Stimulated activated CD4-positive, alpha-beta T cell treated with anti-CD3 and anti-CD28 coated beads, Interleukin-12 subunit alpha, Interleukin-12 subunit beta, amount 100 ng/mL, for 4 hours (primary cell): Measurements from ENCODE around the gene MAGEF1.
"Not testable (repeated sequence)": the region's sequence is repeated elsewhere in the genome, so short reads cannot be mapped to it uniquely, and the experiment has no call there.

Experiments used
- DNase-seq: peaks from one replicate; pipeline ENCODE4 v3.0.0-alpha.2; 2020

Gene MAGEF1

DNA sequence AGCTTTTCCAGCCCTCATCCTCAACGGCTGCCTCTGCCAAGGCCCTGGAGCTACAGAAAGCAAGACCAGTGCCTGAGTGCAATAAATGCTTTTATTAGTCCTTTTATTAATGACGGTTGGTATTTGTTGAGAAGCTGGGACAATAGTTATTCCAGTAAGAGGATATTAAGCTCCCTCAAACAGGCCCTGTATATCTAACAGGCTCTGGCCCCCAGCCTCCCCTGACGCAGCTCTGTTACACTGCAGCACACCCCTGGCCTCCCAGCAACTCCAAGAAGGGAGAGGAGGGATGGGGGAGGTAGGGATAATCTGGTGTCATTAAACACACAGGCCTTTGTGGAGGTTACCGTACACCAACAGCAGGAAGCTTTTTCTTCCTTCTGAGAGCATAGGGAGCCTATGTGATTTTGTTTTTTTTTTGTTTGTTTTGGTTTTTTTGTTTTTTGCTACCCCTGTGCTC, 30.8 kb upstream of the MAGEF1 start:
- no peak for DNase-seq

DNA sequence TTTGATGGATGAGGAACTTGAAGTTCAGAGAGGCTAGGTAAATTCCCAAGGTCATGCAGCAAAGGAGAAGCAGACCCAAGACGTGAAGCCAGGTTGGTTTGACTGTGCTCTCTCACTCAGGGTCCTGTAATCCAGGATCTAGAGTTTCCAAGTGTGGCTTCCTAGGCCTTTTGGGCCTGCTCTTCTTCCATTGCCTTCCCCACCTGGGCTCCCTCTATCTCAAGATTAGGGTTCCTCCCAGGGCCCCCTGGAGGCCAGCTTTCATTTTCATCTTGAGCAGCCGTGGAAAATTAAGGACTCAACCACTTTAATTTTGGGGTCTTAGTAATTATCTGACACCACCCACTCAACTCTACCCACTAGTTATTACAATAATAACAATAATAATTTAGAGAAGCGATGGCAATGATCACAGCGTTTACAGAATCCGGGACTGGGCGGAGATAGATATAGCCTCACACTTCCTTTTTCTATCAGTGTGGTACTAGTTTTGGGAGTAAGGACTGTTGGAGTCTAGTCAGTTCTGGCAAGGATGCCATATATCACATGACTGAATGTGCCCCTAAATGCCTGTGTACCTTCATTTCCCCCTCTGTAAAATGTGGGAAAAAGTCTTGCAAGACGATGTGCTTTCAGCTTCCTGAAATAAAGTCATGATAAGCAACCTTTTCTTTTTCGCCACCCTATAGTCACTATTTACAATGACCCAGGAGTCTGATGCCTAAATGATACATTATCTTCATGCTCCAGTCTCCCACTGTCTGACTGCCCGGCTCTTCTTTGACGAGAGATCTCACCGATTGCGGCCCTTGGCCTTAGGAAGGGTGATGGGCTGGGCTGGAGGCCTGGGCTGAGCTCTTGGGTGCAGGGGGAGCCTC, 30.2 kb upstream of the MAGEF1 start:
- DNase-seq: no peak

DNA sequence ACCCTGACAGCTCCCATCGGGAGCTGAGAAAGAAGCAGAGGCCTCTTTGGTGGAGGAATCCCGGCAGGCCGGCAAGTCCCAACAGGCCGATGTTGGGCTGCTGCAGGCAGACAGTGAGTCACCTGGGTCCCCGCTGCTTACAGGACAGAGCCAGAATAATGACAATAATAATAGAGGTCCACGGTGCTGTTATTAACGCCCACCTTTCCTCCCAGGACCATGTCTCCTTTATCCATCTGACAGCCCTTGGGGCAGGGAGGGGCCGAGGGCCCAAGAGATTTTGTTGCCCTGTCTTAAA, 29.3 kb upstream of the MAGEF1 start:
- no peak for DNase-seq

DNA sequence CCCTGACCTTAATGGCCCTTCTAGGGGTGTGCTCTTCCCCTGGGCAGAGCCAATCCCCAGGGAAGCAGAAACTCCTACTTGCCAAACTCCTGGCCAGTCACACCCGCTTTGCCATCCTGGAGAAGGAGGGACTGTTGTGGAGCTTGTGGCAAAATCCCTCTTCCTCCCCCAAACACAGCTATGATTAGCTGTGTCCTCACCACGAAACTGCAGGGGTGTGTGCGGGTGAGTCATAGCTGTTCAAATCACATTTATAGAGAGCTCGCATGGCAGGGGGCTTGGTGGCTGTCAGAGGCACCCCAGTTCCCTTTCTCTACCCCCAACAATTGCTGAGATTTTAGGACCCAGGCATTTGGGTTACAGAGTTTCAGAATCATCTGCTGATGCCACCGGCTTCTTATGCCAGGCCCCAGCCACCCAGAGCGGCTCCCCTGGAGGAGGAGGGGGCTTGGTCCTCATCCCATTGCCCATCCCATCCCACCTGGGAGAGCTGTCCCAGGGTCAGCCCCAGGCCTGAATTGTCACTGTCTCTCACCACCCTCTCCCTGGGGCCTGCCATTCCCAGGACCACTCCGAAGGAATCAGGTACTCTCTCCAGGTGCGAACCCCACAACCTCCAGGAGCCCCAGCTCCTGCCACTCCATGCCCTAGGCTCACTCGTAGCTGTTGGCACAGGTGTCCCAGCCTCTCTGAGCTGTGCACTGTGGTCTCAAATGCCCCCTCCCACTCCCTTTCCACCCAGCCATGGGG, 28.8 kb upstream of the MAGEF1 start:
- no peak for DNase-seq

DNA sequence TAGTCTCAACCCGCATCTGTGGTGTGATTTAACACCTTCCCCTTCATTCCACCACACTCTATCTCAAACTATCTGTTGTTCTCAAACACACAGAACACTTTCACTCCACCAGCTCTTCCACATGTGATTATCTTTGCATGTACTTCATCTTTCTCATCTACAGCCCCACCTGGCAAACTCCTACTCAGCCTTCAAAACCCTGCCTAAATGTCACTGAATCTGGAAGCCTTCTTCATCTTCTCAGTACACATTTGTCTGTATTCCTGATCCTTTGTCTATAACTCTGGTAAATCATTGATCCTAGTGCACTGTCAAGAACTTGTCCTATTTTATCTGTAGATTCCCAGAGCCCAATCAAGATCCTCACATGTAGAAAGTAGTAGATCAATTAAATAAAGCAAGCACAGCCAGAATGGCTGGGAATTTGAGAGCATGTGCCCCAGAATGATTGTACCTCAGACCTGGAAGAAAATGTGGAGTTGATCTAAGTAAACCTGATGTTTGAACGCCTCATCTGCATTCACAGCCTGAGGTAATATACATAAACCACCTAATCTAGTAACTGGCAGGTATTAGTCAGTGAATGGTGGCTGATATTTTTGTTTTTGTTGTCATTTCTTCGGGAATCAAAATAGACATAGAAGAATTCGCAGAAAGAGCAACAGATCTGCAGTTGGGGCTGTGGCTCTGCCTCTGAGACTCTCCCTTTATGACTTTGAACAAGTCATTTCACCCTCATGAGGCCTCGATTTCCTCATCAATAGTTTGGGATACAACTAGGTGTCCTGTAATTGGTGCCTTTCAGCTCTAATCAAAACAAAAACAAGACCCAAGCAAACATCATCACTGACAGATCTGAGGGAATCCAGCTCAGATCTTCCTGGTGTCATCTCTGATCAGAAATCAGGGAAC, 28.0 kb upstream of the MAGEF1 start:
- no peak for DNase-seq

DNA sequence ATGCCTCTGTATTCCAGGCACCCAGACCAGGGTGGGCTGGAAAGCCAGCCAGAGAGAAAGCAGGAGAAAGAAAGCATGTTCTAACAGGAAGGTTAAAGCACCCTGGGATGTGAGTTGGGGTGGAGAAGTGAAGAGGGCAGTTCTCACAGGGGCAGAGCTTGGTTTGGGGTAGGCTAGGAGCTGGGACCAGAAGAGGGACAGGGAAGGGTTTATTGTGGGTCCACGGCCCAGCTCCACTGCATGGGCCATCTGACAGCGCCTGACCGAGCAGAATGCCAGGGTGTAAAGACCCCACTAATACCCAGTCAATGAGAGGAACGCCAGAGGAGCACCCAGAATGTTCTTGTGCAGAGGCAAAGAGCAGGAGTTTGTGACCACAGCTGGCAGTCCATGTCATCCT, 27.1 kb upstream of the MAGEF1 start:
- DNase-seq: no peak

DNA sequence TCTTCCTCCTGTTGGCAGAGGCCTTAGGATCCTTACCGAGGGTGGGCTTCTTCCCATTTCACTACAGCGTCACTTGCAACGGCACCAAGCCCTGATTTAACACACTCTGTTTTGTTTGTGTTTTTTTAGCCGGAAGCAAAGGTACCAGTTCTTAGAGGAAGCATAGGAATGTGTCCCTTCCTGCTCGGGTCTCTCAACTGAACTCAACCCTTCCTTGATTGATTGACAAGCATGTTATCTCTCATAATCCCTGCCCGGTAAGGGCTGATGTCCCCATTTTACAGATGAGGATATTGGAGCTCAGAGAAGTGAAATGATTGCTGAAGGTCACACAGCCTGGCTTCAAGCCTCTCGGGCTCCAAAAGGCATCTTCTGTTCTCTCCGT, 26.6 kb upstream of the MAGEF1 start:
- no peak for DNase-seq

DNA sequence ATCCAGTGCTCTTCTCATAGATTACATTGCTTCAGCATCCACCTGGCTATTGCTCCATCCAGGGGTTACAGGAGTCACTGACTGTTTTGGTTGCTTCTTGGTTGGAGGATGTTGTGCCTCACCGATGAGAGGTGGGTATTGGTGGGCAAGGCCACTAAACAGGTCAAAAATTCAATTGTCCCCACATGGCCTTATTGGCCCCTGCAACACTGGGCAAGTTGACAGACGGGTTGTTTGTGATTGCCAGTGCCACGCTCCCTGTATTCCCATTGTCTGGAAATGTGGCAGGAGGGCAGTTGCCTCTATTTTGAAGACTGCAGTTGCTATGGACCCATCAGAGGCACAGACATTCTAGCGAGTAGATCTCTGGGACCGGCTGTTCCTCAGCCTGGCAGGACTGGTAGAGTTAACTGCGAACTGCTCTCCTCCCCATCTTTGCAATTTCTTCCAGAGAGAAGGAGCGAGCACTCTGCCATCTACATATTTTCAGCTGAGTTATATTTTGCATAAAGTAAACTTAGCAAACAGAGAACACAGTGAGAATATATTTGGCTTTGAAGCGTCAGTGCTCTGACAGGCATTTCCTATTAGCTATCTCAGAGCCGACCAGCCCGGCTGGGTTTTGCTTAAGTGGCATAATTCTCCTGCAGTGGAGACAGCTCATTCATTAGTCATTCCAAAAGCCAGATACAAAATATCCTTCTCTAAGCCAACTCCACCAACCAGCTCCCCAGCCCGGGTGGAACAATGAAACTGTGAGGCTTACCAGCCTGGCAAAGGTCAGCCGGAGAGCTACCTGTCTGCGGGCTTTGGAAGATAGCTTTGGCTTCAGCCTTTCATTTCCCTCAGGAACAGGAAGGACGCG, 26.0 kb upstream of the MAGEF1 start:
- DNase-seq: no peak

DNA sequence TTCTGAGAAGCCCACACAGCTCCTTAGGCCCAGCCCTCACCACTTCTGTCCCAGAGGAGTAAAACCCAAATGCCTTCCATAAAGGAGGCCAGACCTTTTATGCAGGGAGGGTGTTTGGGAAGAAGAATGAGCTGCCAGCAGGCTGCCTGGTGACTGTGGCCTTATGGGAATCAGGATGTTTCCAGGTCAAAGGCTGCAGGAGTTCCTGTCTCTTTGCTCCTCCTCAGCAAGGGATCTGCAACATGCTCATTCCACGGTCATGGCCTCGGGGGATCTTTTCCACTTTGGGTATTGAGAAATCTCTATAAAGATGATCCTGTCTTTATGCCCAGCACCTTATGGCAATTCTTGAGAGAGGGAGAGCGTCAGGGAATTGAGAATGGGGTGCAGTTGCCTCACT, 25.2 kb upstream of the MAGEF1 start:
- no peak for DNase-seq

DNA sequence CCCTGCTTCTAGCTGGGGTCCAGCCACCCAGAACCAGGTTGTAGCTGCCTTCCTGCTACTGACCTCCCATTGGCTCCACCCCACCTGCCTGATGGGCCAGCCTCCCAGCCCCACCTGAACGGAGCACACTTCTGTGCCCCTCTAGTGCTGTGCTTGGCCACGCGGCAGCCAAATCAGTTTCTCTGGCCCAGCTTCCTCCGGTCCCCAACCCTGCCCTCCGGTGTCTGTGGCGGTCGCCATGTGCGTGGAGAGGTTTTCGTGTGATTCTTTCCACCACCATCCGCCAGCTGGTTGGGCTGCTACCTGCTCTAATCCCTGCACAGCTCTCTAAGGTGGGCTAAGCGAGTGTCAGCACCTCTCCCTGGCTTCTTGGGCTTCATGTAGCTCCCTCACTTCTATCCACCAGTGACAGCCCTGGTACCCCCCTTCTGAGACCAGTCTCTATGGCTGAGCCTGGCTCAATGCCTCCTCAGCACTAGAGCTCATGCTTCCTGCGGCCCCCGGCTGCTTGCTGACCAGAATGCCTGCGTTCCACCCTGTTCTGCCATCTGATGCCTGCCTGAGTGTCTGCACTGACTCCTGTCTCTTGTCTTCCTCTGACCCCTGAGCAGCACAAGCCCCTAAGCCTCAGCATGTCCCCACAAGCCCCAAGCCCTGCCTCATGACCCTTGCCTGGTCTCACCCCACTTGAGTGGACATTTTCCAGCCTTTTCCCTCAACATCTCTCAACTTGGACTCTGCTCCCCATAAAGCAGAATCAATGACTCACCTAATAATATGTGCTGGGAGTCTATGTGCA, 23.2 kb upstream of the MAGEF1 start:
- no peak for DNase-seq

DNA sequence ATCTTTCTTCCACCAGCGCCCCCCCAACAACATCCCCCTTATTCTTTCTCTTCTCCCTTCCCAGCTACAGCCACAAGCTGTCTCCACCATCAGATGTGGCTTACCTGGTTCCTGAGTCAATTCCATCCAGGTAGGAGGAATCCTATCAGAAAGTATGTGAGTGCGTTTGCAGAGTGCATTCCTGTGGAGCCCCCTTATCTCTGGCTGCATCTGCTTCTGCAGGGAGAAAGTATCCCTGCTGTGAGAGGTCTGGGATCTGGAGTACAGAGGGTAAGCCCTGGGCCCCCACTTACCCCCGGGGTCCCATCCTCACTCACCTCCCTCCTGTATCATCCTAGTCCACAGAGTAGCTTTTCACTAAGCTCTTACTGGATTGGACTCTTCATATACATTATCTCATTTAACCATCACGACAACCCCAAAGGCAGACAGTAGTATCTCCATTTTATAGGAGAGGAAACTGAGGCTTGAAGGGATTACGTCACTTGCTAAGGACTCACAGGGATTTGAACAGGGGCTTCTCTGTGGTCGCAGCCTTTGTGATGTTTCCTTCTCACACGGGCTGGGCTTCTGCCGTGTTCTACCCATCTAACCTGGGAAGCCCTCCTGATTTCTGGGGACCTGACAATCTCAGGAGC, 22.2 kb upstream of the MAGEF1 start:
- DNase-seq: no peak

DNA sequence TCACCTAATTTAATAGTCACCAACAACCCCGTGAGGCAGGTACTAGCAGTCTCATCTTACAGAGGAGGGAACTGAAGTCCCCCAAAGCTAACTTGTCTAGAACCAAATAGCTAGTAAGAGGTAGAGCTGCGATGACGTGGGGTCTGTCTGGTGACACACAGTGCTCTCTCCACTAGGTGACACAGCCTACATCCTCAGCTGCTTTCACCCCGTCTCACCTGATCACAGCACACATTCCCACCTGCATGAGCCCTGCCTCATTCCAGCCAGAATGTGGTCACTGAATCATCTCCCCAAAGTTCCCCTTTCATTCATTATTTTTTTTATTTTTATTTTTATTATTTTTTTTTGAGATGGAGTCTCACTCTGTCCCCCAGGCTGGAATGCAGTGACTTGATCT, 21.3 kb upstream of the MAGEF1 start:
- no peak for DNase-seq

DNA sequence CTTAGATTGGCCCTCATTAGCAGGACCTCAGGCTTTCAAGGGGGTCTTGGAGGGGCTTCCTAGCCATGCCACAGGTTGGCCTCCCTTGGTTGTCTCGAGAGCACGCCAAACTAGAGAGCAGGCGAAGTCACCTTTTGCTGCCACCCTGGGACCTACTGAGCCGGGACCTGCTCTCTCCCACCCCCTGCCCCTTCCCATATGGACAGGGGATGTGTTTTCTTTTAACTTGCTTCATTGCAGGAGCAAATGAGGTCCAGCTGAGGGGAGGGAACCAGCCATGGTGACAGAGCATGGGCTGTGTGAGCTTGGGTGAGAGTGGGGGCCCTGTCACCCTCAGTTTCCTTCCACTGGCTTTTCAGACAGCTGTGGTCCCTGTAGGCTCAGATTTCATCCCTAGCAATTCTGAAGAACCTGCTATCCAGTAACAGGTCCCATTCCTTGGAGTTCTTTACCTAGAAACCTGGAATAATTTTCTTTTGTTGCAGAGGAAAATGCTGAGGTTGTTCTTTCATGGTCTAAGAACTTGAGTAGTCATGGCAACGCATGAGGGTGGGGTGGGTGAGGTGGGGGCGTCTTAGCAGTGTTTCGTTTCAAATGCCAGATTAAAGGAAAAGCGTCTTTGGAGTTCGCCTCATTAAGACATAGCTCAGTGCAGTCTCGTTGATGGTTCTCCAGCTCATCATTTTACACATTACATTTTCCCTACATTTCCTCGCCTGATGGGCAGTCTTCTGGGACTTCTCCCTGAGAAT, 20.1 kb upstream of the MAGEF1 start:
- DNase-seq: no peak

DNA sequence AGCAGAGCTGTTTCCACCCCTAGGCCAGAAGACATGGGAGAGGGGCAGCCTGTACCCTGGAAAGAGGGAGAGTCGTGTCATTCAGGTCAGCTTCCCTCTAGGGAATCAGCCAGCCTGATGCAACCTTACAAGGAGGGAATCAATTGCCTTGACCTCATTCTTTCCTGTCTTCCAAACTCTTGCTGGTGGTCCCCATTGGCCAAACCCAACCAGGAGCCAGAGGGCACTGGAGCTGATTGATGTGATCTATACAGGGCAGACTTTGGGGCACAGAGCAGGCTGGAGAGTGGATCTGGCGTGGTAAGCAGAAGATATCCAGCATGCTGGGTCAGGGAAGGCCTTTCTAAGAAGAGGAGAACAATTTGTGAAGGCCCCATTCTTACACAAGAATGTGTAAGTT, 19.1 kb upstream of the MAGEF1 start:
- no peak for DNase-seq

DNA sequence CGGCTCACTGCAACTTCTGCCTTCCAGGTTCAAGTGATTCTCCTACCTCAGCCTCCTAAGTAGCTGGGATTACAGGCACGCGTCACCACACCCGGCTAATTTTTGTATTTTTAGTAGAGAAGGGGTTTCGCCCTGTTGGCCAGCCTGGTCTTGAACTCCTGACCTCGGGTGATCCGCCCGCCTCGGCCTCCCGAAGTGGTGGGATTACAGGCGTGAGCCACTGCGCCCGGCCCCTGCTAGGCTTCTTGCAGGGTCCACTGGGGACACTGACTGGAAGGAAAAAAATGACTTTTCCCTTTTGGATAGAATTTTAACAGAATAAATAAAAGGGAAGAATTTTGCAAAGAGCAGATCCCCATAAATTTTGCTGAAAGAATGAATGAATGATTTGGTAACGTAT, 17.3 kb upstream of the MAGEF1 start:
- not testable (repeated sequence) for DNase-seq

DNA sequence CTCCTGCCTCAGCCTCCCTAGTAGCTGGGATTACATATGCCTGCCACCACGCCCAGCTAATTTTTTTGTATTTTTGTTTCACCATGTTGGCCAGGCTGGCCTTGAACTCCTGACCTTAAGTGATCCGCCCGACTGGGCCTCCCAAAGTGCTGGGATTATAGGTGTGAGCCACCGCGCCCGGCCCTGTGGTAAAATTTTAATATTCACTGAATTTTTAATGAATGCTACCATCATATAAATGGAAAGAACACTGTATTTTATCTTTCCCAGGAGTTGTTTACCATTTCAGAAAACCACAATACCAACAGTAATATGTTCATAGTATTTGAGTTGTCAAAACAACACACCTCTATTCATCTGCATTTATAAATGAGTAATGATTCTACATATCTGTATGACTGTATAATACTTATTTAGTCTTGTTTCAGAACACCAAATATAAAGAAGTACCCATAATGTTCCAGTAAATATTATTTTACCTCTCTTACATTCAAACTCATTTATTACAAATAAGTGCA, 16.2 kb upstream of the MAGEF1 start:
- no peak for DNase-seq

DNA sequence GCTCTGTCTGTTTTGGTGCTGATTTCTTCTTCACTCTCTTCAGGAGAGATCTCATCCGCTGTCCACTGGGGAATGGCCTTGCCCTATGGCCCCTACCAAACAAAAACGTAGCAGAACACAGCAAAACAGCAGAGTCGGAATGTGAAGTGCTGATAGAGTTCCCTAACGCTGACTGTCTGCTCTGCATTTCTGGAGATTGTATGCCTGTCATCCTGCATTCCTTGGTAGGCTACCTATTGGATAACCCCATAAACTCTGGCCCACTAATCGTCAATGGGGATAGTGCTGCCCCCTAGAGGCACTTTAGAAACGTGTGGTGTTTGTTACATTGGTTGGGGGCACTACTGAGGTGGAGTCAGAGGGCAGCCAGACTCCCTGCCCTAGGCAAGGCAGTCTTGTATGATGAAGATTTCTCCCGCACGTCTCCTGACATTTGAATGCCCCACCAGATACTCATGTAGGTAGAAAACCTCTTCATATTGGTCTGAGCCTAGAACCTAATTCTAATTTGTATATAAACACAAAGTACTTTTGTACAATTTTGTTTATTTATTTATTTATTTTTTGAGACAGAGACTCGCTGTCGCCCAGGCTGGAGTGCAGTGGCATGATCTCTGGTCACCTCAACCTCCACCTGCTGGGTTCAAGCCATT, 15.6 kb upstream of the MAGEF1 start:
- peak; percentile 18 for DNase-seq

DNA sequence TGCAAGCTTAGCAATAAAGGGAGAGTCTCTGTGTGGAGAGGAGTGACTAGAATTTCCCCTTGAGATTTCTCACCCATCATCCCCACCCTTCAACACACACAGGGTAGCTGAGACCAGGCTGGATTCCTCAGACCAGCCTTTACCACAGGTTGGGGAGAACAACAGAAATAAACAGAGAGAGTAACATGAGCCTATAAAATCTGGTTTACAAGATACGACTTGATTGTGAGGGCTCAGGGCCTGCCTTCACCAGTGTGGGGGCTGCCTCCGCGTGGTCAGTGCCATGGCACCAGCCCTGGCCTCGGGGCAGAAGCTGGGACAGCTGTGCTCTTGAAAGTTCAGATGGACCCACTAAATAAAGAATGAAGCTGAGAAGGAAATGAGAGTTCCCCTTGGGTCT, 14.6 kb upstream of the MAGEF1 start:
- no peak for DNase-seq

DNA sequence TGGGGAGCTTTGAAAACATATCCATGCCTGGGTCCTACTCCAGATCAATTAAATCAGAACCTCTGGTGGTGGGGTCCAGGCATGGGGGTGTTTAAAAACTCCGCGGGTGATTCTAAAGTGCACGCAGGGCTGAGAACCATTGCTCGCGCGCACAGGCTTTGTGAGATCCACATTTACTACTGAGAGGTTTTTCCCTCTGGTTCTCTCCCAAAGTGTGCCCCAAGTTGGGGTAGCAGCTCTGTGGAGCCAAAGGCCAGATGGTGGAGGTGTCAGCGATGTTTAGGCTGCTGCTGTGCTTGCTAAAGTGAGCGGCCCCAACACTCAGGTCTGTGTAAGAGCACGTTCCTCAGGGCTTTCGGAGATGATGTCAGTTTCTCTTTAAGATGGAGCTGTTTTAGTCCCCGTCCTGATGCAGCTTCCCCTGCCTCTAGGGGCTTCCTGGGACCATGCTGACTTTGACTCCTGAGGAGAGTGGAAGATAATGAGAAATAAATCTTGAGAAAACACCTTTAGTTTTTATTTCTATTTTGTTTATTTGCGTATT, 13.4 kb upstream of the MAGEF1 start:
- no peak for DNase-seq
